ENCODE data around the gene AGAP3.

The AGAP3 gene

DNA sequence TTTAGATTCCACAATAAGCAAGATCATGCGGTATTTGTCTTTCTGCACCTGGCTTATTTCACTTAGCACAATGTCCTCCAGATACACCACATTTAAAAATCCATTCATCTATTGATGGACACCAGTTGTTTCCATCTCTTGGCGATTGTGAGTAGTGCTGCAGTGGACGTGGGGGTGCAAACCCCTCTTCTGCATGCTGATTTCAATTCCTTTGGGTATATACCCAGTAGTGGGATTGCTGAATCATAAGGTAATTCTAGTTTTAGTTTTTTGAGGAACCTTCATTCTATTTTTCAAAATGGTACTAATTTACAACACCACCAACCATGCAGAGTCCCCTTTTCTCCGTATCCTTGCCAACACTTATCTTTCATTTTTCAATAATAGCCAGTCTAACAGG lies 102.8 kb downstream of the AGAP3 start:
- no peak for DNase-seq

DNA sequence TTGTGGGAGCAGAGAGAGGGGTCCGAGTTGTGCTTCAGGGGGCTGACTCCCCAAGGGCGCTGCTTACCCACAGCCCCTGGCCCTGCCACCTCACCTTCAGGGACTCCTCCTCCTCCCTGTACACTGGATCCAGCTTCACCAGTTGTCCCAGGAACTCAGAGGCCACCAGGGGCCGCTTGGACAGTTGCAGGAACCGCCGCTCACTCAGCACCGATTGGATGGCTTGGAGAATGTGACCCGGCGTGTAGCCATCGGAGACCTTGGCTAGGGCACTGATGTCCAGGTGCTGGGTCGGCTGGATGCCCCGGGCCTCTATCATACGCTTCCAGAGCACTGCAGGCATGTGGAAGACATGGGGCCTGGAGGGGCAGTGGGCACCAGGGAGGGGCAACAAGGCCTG lies 105.3 kb downstream of the AGAP3 start:
- no peak for DNase-seq

DNA sequence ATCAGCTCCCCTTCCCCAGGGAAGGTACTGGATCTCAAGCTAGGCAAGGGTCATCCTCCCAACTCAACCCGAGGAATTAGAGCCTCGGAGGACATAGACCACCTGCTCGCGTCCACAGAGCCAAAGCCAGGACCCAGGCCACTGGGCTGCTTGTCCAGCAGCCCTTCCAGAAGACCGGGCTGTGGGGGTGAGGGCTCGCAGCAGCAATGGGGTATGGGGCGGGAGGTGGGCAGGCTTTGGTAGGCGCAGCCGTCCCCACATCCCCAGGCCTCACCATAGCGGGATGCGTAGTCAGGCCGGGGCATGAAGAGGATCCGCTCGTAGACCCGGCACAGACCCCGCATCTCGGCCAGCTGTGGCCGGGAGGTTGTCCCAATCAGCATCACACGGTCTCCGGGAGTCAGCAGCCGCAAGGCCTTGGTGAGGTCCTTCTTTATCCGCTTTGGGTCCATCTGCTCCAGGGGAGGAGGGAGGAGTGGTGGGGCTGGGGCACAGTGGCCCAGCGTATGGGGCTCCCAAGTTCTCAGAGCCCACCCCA lies 105.8 kb downstream of the AGAP3 start:
- DNase-seq: no peak

DNA sequence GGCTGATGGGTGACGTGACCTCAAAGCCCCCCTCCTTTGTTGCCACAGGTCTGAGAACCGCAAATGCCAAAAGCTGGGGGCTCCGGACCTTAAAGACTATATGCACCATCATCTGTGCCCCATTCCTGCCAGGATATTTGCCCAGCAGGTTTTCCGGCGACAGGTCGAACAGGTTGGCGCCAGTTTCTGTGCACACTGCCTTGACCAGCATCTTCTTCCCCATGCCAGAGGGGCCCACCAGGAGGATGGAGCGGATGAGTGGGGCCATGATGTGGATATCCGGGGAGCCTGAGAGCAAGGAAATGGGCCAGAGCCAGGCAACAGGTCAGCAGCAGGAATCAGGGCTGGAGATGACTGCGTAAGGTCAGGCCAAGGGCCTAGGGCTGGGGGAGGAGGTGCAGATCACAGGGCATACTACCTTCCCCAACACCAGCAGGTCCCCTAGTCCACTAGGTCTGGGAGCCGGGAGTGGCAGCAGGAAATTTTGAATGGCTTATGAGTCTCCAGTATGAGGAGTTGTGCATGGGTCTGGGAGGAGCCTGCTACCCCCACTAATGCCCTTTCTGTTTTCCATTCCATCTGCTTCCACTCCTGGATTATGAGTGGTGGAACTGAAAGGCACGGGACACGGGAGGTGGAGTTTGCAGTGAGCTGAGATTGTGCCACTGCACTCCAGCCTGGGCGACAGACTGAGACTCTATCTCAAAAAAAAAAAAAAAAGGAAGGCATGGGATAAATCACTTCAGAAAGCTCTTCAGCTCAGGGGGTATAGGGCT lies 107.1 kb downstream of the AGAP3 start:
- DNase-seq: no peak
